Body of pancreas (tissue), 4 donors: ENCODE results near the gene ZNF211.

Experiments used
- CTCF ChIP-seq, 7 experiments: fragments of 450-650 bp in 4 of 7; fragments of 200-600 bp in 3 of 7; sonication (generic) in 3 of 7; IDR thresholded peaks; one replicate each; pipeline ENCODE4 v1.5.1; 2016 to 2019; ENCODE audit warnings: antibody characterized with exemption in 7 of 7
- POLR2A ChIP-seq, 3 donors: fragments of 450-650 bp; IDR thresholded peaks; one replicate each; pipeline ENCODE4 v1.6.1; 2016; ENCODE audit warnings: antibody characterized with exemption in 3 of 3, mild to moderate bottlenecking in 2 of 3

DNA sequence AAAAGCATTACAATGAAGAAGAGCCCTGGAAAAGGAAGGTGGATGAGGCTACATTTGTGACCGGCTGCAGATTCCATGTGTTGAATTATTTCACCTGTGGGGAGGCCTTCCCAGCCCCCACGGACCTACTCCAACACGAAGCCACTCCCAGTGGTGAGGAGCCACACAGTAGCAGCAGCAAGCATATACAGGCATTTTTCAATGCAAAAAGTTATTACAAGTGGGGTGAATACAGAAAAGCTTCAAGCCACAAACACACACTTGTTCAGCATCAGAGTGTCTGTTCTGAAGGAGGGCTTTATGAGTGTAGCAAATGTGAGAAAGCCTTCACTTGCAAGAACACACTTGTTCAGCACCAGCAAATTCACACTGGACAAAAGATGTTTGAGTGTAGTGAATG is 53.8 kb downstream of the ZNF211 start:
- no peak for TF ChIP-seq CTCF (IDR thresholded peaks at IDR 0.05)
- TF ChIP-seq POLR2A (IDR thresholded peaks at IDR 0.05): no peak
